ACHN (cell line): ENCODE measurements around the gene TCTA.
"Not testable (repeated sequence)": the region's sequence is repeated elsewhere in the genome, so short reads cannot be mapped to it uniquely, and the experiment has no call there.

ENCODE experiments used
- DNase-seq: peaks from one replicate; pipeline ENCODE4 v3.0.0-alpha.2; 2015
- in situ Hi-C: cut with HindIII; loops from 2 replicates; pipeline ENCODE4 v1.10.0; 2017; ENCODE audit warnings: low sequenced_read_pairs, low pct_ligation_motif_present, low pct_unique_long_range_greater_than_20kb

The TCTA gene, protein sequence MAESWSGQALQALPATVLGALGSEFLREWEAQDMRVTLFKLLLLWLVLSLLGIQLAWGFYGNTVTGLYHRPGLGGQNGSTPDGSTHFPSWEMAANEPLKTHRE

DNA sequence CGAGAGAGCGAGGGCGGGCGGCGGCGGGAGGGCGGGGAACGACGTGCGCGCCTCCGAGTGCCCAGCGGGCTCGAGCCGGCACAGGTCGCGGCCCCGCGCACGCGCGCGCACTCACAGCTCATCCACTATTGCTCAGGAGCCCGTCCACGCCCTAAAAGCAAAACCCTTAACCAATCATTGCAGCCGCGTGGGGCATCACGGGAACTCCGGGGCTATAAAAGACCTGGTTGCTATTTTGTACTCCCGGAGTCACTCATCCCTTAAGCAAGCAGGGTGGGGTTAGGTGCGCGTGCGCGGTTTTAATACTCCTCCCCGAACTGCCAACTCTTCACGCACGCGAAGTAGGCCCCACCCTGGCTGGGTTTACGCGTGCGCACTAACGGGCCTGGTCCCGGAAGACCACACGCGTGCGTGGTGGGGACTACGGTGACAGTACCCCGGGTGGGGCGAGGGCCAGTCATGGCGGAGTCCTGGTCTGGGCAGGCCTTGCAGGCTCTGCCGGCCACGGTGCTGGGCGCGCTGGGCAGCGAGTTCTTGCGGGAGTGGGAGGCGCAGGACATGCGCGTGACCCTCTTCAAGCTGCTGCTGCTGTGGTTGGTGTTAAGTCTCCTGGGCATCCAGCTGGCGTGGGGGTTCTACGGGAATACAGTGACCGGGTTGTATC lies at the start of gene TCTA, which contains the start of gene RHOA:
Gene TCTA (plus strand): TSS at position 456 of the 664 bp plus-strand sequence. CDS start 4 bp downstream, at position 460.
Gene RHOA (minus strand): TSS at position 9 of the 664 bp plus-strand sequence. CDS start 36,387 bp downstream, outside the sequence.
- in situ Hi-C loops: no loop called here

GRCh38 chr3:49362561-49362960 lies 49.7 kb upstream of the TCTA start:
- no peak for DNase-seq
- in situ Hi-C loops: no loop called here

More for the DNA sequence above, at the start of gene TCTA, which contains the start of gene RHOA:
- peak; percentile 99 for DNase-seq

- DNase-seq: no peak
- in situ Hi-C loops: no loop called here
These were observed 41.5 kb upstream of the TCTA start for GRCh38 chr3:49370585-49371290.

DNA sequence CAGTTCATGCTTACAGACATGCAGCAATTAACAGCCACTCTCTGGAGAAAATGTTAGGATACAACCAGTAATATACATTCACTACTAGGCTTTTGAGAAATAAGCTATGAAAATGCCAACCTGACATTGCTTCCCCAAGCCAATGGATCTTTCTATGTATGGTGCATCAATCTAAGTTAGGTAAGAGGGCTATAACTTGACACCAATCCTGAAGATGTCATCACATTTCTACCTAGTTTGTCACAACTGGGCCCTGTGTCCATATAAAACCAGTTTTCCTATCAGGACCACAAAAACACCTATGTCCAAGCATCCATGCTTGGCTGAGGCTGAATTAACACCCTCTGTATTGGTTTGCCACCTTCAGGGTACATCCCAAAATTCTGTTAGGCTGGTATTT lies 40.3 kb upstream of the TCTA start:
- DNase-seq: no peak
- in situ Hi-C loops: no loop called here

DNA sequence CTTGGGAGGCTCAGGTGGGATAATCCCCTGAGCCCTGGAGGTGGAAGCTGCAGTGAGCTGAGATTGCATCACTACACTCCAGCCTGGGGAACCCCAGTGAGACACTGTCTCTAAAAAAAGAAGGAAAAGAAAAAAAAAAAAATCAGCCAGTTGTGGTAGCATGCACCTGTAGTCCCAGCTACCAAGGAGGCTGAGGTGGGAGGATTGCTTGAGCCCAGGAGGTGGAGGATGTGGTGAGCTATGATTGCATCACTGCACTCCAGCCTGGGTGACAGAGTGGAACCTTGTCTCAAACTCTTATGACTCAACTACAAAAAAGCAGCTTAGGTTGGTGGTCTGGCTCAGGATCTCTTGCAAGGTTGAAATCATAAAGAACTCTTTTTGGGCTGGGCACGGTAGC lies 34.7 kb upstream of the TCTA start:
- in situ Hi-C loops: no loop called here
- peak; percentile 8 for DNase-seq

DNA sequence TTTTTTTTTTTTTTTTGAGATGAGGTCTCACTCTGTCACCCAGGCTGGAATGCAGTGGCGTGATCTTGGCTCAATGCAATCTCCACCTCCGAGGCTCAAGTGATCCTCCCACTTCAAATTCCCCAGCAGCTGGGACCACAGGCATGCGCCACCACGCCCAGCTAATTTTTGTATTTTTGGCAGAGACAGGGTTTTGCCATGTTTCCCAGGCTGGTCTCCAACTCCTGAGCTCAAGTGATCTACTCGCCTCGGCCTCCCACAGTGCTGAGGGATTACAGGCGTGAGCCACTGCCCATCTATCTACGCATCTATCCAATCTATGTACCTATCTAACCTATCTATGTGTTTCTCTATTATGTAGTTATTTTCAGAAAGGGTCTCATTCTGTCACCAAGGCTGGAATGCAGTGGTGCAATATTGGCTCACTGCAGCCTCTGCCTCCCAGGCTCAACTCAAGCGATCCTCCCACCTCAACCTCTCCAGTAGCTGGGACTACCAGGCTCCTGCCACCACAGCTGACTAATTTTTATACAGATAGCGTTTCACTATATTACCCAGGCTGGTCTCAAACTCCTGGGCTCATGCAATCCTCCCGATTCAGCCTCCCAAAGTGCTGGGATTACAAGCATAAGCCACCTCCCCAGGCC lies 33.9 kb upstream of the TCTA start:
- DNase-seq: no peak
- in situ Hi-C loops: no loop called here

DNA sequence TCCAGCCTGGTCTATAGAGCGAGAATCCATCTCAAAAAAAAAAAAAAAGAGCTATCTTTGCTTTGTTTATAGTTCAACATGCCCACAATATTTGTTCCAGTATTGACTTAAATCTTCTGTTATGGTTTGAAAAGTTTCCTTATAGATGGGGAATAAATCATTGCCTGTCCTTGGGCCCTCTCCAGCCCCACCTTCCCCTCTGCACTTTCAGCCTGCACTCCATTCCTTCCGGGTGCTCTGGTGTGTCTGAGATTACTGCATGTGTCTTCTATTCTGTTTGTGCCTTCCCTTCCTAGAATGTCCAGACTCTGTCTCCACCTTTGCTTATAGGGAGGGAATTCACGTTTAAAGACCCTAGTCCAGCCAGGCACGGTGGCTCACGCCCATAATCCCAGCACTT lies 28.8 kb upstream of the TCTA start:
- no peak for DNase-seq

GRCh38 chr3:49385617-49386016 lies 26.6 kb upstream of the TCTA start:
- in situ Hi-C loops: no loop called here
- no peak for DNase-seq

More for the DNA sequence above, 28.8 kb upstream of the TCTA start:
- in situ Hi-C loops: no loop called here

DNA sequence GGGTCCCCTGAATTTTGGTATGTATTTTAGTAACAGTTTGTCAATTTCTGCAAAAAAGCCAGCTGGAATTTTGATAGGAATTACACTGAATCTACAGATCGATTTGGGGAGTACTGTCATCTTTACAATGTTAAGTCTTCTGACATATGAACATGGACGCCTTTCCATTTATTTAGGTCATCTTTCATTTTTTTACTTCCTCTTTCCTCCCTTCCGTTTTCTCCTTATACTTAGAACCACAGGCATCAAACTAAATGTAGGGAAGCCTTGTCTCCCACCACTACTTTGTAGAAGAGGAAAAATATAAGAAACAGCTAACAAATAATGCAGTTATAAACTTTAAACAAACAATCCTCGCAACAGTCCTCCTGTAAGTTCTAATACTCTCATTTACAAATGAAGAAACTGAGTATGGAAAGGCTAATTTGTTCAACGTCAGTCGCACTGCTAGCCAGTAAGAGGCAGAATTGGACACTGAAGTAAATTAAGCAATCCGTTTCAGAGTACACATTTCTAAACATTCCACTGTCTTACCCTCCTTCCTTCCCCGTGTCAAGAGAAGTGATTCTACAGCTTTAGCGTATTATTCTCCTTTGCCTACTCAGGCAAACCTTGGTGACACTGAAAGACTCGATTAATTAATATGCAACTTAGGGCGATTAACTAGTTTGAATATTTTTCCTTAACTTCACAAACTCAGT lies 26.0 kb upstream of the TCTA start:
- DNase-seq: no peak
- in situ Hi-C loops: no loop called here

GRCh38 chr3:49387721-49388120 lies 24.5 kb upstream of the TCTA start:
- in situ Hi-C loops: no loop called here
- no peak for DNase-seq

DNA sequence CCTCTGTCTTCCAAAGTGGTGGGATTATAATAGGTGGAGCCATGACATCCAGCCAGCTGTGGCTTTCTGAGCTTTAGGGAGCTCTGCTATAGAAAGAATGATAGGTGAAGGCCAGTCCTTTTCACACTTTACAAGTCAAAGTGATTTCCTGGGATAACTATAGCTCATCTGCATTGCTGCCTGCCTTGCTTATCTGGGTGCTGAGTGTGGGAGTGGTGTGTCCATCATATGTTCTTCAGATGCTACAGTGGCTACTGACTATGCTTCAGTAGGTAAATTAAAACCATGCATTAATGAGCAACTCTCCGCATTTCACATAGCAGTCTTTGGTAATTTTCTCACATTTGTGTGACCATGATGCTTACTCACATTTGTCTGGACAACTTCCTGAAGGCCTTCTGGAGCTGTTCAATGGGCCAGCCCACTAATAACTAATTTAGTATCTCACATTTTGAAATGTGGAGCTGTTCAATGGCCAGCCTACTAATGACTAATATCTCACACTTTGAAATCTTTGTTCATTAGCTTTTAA lies 23.9 kb upstream of the TCTA start:
- in situ Hi-C loops: no loop called here
- no peak for DNase-seq

GRCh38 chr3:49389297-49389696 lies 22.9 kb upstream of the TCTA start:
- no peak for DNase-seq
- in situ Hi-C loops: no loop called here

DNA sequence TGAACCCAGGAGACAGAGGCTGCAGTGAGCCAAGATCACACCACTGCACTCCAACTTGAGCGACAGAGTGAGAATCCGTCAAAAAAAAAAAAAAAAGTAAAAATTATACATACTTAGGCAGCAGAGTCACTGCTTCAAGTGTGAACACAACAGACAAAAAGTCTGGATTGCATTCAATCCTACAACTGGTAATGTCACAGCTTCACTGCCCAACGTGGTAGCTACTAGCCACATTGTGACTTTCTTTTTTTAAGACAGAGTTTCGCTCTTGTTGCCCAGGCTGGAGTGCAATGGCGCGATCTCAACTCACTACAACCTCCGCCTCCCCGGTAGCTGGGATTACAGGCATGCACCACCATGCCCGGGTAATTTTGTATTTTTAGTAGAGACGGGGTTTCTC lies 20.9 kb upstream of the TCTA start:
- DNase-seq, in situ Hi-C loops: not testable (repeated sequence)

- in situ Hi-C loops: no loop called here
- peak; percentile 18 for DNase-seq
These were observed 14.8 kb upstream of the TCTA start for GRCh38 chr3:49397470-49397869.

- in situ Hi-C loops: no loop called here
- DNase-seq: no peak
These were observed 12.8 kb upstream of the TCTA start for GRCh38 chr3:49399461-49399860.

GRCh38 chr3:49401766-49402165 lies 10.5 kb upstream of the TCTA start:
- in situ Hi-C loops: no loop called here
- DNase-seq: no peak

- DNase-seq: no peak
- in situ Hi-C loops: no loop called here
These were observed 8.3 kb upstream of the TCTA start for GRCh38 chr3:49403891-49404290.

DNA sequence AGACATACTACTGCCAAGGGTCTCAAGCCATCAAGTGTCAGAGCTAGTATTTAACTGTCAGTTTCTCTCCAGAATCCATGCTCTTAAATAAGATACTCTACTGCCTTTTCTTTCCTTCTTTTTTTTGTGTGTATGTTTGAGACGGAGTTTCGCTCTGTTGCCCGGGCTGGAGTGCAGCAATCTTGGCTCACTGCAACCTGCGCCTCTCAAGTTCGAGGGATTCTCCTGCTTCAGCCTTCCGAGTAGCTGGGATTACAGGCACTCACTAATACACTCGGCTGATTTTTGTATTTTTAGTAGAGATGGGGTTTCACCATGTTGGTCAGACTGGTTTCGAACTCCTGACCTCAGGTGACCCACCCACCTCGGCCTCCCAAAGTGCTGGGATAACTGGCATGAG lies 6.7 kb upstream of the TCTA start:
- in situ Hi-C loops, DNase-seq: not testable (repeated sequence)
